ENCODE measurements around the gene FGD6. TPM values are rescaled to one million over a fixed set of nuclear protein-coding genes. Genes with fewer than 3 reads are reported as not detected.

Gene FGD6
- total and polyA plus RNA-seq, 9 donors, result 4.5 to 18.7 (median 15.2) TPM

DNA sequence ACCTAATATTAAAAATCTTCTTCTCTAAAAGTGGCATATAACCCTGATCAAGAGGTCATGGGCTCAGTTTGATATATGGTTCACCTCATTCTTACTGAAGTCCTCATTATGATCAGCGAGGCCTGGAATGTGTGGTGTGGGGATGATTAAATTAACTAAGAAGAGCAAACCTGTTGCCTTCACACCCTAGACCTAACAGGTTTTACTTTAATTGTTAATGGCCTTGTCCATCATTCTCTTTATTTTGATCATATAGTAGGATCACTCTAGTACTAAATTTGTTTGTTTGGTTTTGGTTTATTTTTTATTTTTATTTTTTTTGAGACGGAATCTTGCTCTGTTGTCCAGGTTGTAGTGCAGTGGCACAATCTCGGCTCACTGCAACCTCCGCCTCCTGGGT, 43.8 kb upstream of the FGD6 start:
- intact Hi-C loops (cut with DNase I), result no loop called here
- H3K4me1 ChIP-seq (ENCODE audit: insufficient read depth), result peaks cover 2% of the 10 kb centered on the region
- 94 to 98% (median 97%) methylated on average over 4 of the region's 4 CpGs for WGBS, 3 donors
- no peak overlapping the region for H3K4me3 ChIP-seq
- TF ChIP-seq CTCF (IDR thresholded peaks at IDR 0.05) (no peak), EP300 (IDR thresholded peaks at IDR 0.05) (no peak), POLR2A (IDR thresholded peaks at IDR 0.05) (no peak)
- no peaks in the 10 kb centered on the region for H3K36me3 ChIP-seq
- H3K27me3 ChIP-seq, result no peaks in the 10 kb centered on the region
- DNase-seq, result no peak
- no peaks in the 10 kb centered on the region for H3K9me3 ChIP-seq
- no peak overlapping the region for H3K27ac ChIP-seq

- no peak for DNase-seq
- peaks cover 2% of the 10 kb centered on the region for H3K4me1 ChIP-seq (ENCODE audit: insufficient read depth)
- no peaks in the 10 kb centered on the region for H3K9me3 ChIP-seq
- H3K4me3 ChIP-seq, result no peak overlapping the region
- H3K27ac ChIP-seq, result no peak overlapping the region
- no peaks in the 10 kb centered on the region for H3K36me3 ChIP-seq
- WGBS, 3 donors, result 83 to 92% (median 91%) methylated on average over 1 of the region's 1 CpG
- no peaks in the 10 kb centered on the region for H3K27me3 ChIP-seq
- TF ChIP-seq EP300 (IDR thresholded peaks at IDR 0.05) (no peak), POLR2A (IDR thresholded peaks at IDR 0.05) (no peak), CTCF (IDR thresholded peaks at IDR 0.05) (no peak)
- intact Hi-C loops (cut with DNase I), result no loop called here
These were observed 42.1 kb upstream of the FGD6 start for GRCh38 chr12:95259368-95259767.

- Histone ChIP-seq H3K36me3 (no peaks in the 10 kb centered on the region), H3K27me3 (no peaks in the 10 kb centered on the region), H3K9me3 (no peaks in the 10 kb centered on the region), H3K4me3 (no peak overlapping the region), H3K4me1 (ENCODE audit: insufficient read depth) (peaks cover 2% of the 10 kb centered on the region), H3K27ac (no peak overlapping the region)
- TF ChIP-seq EP300 (IDR thresholded peaks at IDR 0.05), result no peak
- 91 to 97% (median 92%) methylated on average over 2 of the region's 2 CpGs for WGBS, 3 donors
- DNase-seq, result no peak
- intact Hi-C loops (cut with DNase I), result no loop called here
These were observed 41.5 kb upstream of the FGD6 start for GRCh38 chr12:95258803-95259202.

GRCh38 chr12:95258151-95258550, 40.9 kb upstream of the FGD6 start:
- Histone ChIP-seq H3K27ac (no peak overlapping the region), H3K36me3 (no peaks in the 10 kb centered on the region), H3K9me3 (no peaks in the 10 kb centered on the region), H3K4me3 (no peak overlapping the region), H3K27me3 (no peaks in the 10 kb centered on the region), H3K4me1 (ENCODE audit: insufficient read depth) (peaks cover under 1% of the 10 kb centered on the region)
- WGBS, 3 donors, result 94 to 98% (median 97%) methylated on average over 2 of the region's 2 CpGs
- intact Hi-C loops (cut with DNase I), result no loop called here
- no peak for DNase-seq
- TF ChIP-seq EP300 (IDR thresholded peaks at IDR 0.05) (no peak), CTCF (IDR thresholded peaks at IDR 0.05) (no peak)

GRCh38 chr12:95257541-95257940, 40.3 kb upstream of the FGD6 start:
- H3K27ac ChIP-seq, result no peak overlapping the region
- WGBS, 3 donors, result 63 to 82% (median 68%) methylated on average over 3 of the region's 3 CpGs
- no peaks in the 10 kb centered on the region for H3K4me1 ChIP-seq (ENCODE audit: insufficient read depth)
- no peak overlapping the region for H3K4me3 ChIP-seq
- intact Hi-C loops (cut with DNase I), result no loop called here
- TF ChIP-seq CTCF (IDR thresholded peaks at IDR 0.05) (no peak), POLR2A (IDR thresholded peaks at IDR 0.05) (no peak), EP300 (IDR thresholded peaks at IDR 0.05) (no peak)
- H3K36me3 ChIP-seq, result no peaks in the 10 kb centered on the region
- H3K9me3 ChIP-seq, result no peaks in the 10 kb centered on the region
- H3K27me3 ChIP-seq, result no peaks in the 10 kb centered on the region
- no peak for DNase-seq

Data from ovary (tissue), 9 donors.